ENCODE data around the gene TXNRD1. TPM values are rescaled to one million over a fixed set of nuclear protein-coding genes. Genes with fewer than 3 reads are reported as not detected.

Gene TXNRD1
- total and polyA plus RNA-seq, 8 donors = 54.6 to 174 (median 61.1) TPM

DNA sequence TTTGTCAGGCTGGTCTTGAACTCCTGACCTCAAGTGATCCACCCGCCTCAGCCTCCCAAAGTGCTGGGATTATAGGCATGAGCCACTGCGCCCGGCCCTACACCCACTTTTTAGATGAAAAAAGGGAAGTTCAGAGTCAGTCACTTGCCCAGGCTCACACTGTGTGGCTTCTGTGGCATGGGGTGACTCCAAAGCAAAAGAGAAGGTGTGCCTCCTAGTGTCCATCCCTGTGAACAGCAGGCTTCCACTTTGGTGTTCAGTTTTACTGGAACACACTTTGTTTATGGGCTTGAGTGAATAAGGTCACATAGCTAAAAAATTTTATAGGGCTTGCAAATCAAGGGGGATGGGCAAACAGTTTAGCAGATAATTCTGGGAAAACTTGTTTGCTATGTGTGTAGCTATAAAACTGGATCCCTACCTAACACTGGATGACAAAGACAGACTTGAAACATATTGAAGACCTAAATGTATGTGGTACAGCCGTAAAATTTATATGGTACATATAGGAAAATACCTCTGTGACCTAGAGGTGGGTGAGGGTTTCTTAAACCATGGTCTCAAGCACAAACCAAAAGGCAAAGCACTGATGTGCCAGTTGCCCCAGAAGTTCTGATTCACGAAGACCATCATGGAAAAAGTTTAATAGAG is 142.9 kb downstream of the TXNRD1 start:
- DNase-seq (peak in 2 of 4 donors; percentile 44 to 68), ATAC-seq (peak; percentile 94)
- Histone ChIP-seq H3K4me1 (no peaks in the 10 kb centered on the region), H3K9me3 (no peaks in the 10 kb centered on the region), H3K36me3 (peaks cover 0 to 14% of the 10 kb centered on the region in 2 donors), H3K27ac (no peak overlapping the region), H3K4me3 (no peak overlapping the region), H3K27me3 (no peaks in the 10 kb centered on the region)
- TF ChIP-seq, protein P1, sequence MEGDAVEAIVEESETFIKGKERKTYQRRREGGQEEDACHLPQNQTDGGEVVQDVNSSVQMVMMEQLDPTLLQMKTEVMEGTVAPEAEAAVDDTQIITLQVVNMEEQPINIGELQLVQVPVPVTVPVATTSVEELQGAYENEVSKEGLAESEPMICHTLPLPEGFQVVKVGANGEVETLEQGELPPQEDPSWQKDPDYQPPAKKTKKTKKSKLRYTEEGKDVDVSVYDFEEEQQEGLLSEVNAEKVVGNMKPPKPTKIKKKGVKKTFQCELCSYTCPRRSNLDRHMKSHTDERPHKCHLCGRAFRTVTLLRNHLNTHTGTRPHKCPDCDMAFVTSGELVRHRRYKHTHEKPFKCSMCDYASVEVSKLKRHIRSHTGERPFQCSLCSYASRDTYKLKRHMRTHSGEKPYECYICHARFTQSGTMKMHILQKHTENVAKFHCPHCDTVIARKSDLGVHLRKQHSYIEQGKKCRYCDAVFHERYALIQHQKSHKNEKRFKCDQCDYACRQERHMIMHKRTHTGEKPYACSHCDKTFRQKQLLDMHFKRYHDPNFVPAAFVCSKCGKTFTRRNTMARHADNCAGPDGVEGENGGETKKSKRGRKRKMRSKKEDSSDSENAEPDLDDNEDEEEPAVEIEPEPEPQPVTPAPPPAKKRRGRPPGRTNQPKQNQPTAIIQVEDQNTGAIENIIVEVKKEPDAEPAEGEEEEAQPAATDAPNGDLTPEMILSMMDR (IDR thresholded peaks at IDR 0.05) = peak; percentile 69 to 82
- intact Hi-C loops (cut with DNase I) = loop anchor here in 1 of 2 donors (5.0 kb wide), 1 partner anchor 151 kb away; no protein-coding TSS in a partner anchor

- intact Hi-C loops (cut with DNase I) = loop anchor here in 1 of 2 donors (5.0 kb wide), 1 partner anchor 152 kb away; no protein-coding TSS in a partner anchor
- Histone ChIP-seq H3K4me1 (no peaks in the 10 kb centered on the region), H3K27ac (no peak overlapping the region), H3K4me3 (no peak overlapping the region), H3K9me3 (no peaks in the 10 kb centered on the region), H3K36me3 (peaks cover 0 to 10% of the 10 kb centered on the region in 2 donors), H3K27me3 (no peaks in the 10 kb centered on the region)
- DNase-seq (no peak), ATAC-seq (no peak)
- TF ChIP-seq, protein P1 (IDR thresholded peaks at IDR 0.05) = no peak
These were observed 143.6 kb downstream of the TXNRD1 start for GRCh38 chr12:104359216-104359615.

DNA sequence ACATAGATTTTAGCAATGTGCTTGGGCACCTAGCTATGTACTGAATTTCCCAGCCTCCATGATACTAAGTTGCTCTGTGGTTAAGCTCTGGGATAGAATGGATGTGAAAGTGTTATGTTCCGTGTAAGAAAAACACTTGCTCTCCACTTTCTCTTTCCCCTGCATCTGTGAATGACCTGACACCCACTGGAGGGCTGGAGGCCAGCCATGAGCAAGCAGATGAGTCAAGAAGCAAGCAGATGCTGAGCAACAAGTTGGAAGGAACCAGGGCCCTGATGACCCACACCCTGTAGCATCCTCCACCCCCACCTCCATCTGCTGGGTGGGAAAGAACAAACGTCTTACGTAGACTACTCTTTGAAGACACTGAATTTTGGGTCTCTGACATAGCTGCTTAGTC is 144.6 kb downstream of the TXNRD1 start:
- Histone ChIP-seq H3K4me3 (no peak overlapping the region), H3K36me3 (peaks cover 0 to under 1% of the 10 kb centered on the region in 2 donors), H3K27ac (no peak overlapping the region), H3K27me3 (no peaks in the 10 kb centered on the region), H3K4me1 (no peaks in the 10 kb centered on the region), H3K9me3 (no peaks in the 10 kb centered on the region)
- intact Hi-C loops (cut with DNase I) = no loop called here
- DNase-seq = no peak
- TF ChIP-seq, protein P1 (IDR thresholded peaks at IDR 0.05) = no peak
- no peak for ATAC-seq

GRCh38 chr12:104360983-104361707 is 145.6 kb downstream of the TXNRD1 start:
- Histone ChIP-seq H3K4me1 (no peaks in the 10 kb centered on the region), H3K9me3 (no peaks in the 10 kb centered on the region), H3K27ac (no peak overlapping the region), H3K4me3 (no peak overlapping the region), H3K27me3 (no peaks in the 10 kb centered on the region), H3K36me3 (no peaks in the 10 kb centered on the region)
- ATAC-seq (peak; percentile 50), DNase-seq (no peak)
- TF ChIP-seq, protein P1 (IDR thresholded peaks at IDR 0.05) = no peak
- intact Hi-C loops (cut with DNase I) = no loop called here

- H3K27ac ChIP-seq = no peak overlapping the region
- intact Hi-C loops (cut with DNase I) = no loop called here
- no peak overlapping the region for H3K4me3 ChIP-seq
- H3K27me3 ChIP-seq = no peaks in the 10 kb centered on the region
- H3K36me3 ChIP-seq = no peaks in the 10 kb centered on the region
- ATAC-seq (no peak), DNase-seq (no peak)
- H3K9me3 ChIP-seq = peaks cover 0 to 10% of the 10 kb centered on the region in 2 donors
- no peaks in the 10 kb centered on the region for H3K4me1 ChIP-seq
- TF ChIP-seq, protein P1 (IDR thresholded peaks at IDR 0.05) = no peak
These were observed 150.4 kb downstream of the TXNRD1 start for GRCh38 chr12:104365921-104366410.

All from left lung (tissue), 10 donors.